IPS-18a (cell line): Measurements from ENCODE around the gene RAX.

Experiments used
- H3K27ac ChIP-seq: one replicate; pipeline ENCODE4 v1.5.1; 2013; ENCODE audit warnings: low read length
- H3K27me3 ChIP-seq: one replicate; pipeline ENCODE4 v1.6.1; 2013; ENCODE audit warnings: mild to moderate bottlenecking, low read length; ENCODE audit not compliant: control insufficient read depth, insufficient read depth
- H3K36me3 ChIP-seq: one replicate; pipeline ENCODE4 v1.6.1; 2013; ENCODE audit warnings: low read depth, low read length; ENCODE audit not compliant: control insufficient read depth
- H3K4me1 ChIP-seq: one replicate; pipeline ENCODE4 v1.6.1; 2013; ENCODE audit warnings: low read depth, low read length; ENCODE audit not compliant: control insufficient read depth
- H3K4me3 ChIP-seq: one replicate; pipeline ENCODE4 v1.5.1; 2013; ENCODE audit warnings: low read length
- H3K9ac ChIP-seq: one replicate; pipeline ENCODE4 v1.6.1; 2013; ENCODE audit warnings: mild to moderate bottlenecking, low read length, moderate library complexity
- H3K9me3 ChIP-seq: one replicate; pipeline ENCODE4 v1.6.1; 2013; ENCODE audit warnings: low read depth, low read length; ENCODE audit not compliant: control insufficient read depth

The RAX gene

GRCh38 chr18:59298871-59299270 is 25.6 kb upstream of the RAX start:
- H3K4me3 ChIP-seq: no peak overlapping the region
- H3K4me1 ChIP-seq: no peaks in the 10 kb centered on the region
- H3K9me3 ChIP-seq: no peaks in the 10 kb centered on the region
- no peak overlapping the region for H3K27ac ChIP-seq
- H3K9ac ChIP-seq: no peak overlapping the region
- H3K27me3 ChIP-seq: no peaks in the 10 kb centered on the region
- no peaks in the 10 kb centered on the region for H3K36me3 ChIP-seq

GRCh38 chr18:59293317-59293716 is 20.1 kb upstream of the RAX start:
- no peak overlapping the region for H3K27ac ChIP-seq
- peaks cover 4% of the 10 kb centered on the region for H3K27me3 ChIP-seq
- H3K4me3 ChIP-seq: no peak overlapping the region
- H3K9me3 ChIP-seq: no peaks in the 10 kb centered on the region
- no peaks in the 10 kb centered on the region for H3K4me1 ChIP-seq
- H3K9ac ChIP-seq: no peak overlapping the region
- H3K36me3 ChIP-seq: no peaks in the 10 kb centered on the region

- H3K27me3 ChIP-seq: peaks cover 31% of the 10 kb centered on the region
- no peaks in the 10 kb centered on the region for H3K4me1 ChIP-seq
- H3K27ac ChIP-seq: no peak overlapping the region
- no peaks in the 10 kb centered on the region for H3K36me3 ChIP-seq
- H3K4me3 ChIP-seq: no peak overlapping the region
- H3K9ac ChIP-seq: no peak overlapping the region
- no peaks in the 10 kb centered on the region for H3K9me3 ChIP-seq
These were observed 13.1 kb upstream of the RAX start for GRCh38 chr18:59286341-59286740.

GRCh38 chr18:59282341-59282740 is 9.1 kb upstream of the RAX start:
- no peaks in the 10 kb centered on the region for H3K36me3 ChIP-seq
- no peaks in the 10 kb centered on the region for H3K9me3 ChIP-seq
- H3K4me3 ChIP-seq: no peak overlapping the region
- H3K9ac ChIP-seq: no peak overlapping the region
- H3K27me3 ChIP-seq: peaks cover 68% of the 10 kb centered on the region
- no peaks in the 10 kb centered on the region for H3K4me1 ChIP-seq
- H3K27ac ChIP-seq: no peak overlapping the region

GRCh38 chr18:59279722-59280121 is 6.5 kb upstream of the RAX start:
- Histone ChIP-seq H3K27ac (no peak overlapping the region), H3K9me3 (no peaks in the 10 kb centered on the region), H3K4me3 (no peak overlapping the region), H3K9ac (no peak overlapping the region), H3K4me1 (peaks cover 4% of the 10 kb centered on the region), H3K36me3 (no peaks in the 10 kb centered on the region), H3K27me3 (peaks cover 80% of the 10 kb centered on the region)

GRCh38 chr18:59279193-59279592 is 5.9 kb upstream of the RAX start:
- H3K27me3 ChIP-seq: peaks cover 85% of the 10 kb centered on the region

GRCh38 chr18:59278793-59279192 is 5.5 kb upstream of the RAX start:
- Histone ChIP-seq H3K36me3 (no peaks in the 10 kb centered on the region), H3K4me3 (no peak overlapping the region), H3K27me3 (peaks cover 89% of the 10 kb centered on the region), H3K9me3 (no peaks in the 10 kb centered on the region), H3K4me1 (peaks cover 7% of the 10 kb centered on the region), H3K9ac (no peak overlapping the region), H3K27ac (no peak overlapping the region)

More at GRCh38 chr18:59279193-59279592, 5.9 kb upstream of the RAX start:
- H3K36me3 ChIP-seq: no peaks in the 10 kb centered on the region
- no peaks in the 10 kb centered on the region for H3K9me3 ChIP-seq
- H3K4me3 ChIP-seq: no peak overlapping the region
- no peak overlapping the region for H3K27ac ChIP-seq
- H3K9ac ChIP-seq: no peak overlapping the region
- peaks cover 7% of the 10 kb centered on the region for H3K4me1 ChIP-seq

- Histone ChIP-seq H3K4me3 (peak overlapping the region; percentile 21), H3K9me3 (no peaks in the 10 kb centered on the region), H3K9ac (no peak overlapping the region), H3K36me3 (no peaks in the 10 kb centered on the region), H3K27ac (no peak overlapping the region), H3K27me3 (peaks cover 96% of the 10 kb centered on the region), H3K4me1 (peaks cover 13% of the 10 kb centered on the region)
These were observed 2.8 kb upstream of the RAX start for GRCh38 chr18:59276047-59276446.

GRCh38 chr18:59275406-59275949 is 2.2 kb upstream of the RAX start:
- Histone ChIP-seq H3K27me3 (peaks cover 99% of the 10 kb centered on the region), H3K4me3 (peak overlapping the region; percentile 21), H3K27ac (no peak overlapping the region), H3K36me3 (no peaks in the 10 kb centered on the region), H3K9ac (no peak overlapping the region), H3K4me1 (peaks cover 16% of the 10 kb centered on the region), H3K9me3 (no peaks in the 10 kb centered on the region)

GRCh38 chr18:59274533-59274928 is 1.3 kb upstream of the RAX start:
- Histone ChIP-seq H3K27me3 (peaks cover 99% of the 10 kb centered on the region), H3K9ac (no peak overlapping the region), H3K27ac (no peak overlapping the region), H3K36me3 (no peaks in the 10 kb centered on the region), H3K4me1 (peaks cover 16% of the 10 kb centered on the region), H3K9me3 (no peaks in the 10 kb centered on the region), H3K4me3 (peak overlapping the region; percentile 63)

GRCh38 chr18:59273759-59274532 is 692 bp upstream of the RAX start:
- Histone ChIP-seq H3K4me3 (peak overlapping the region; percentile 63), H3K27me3 (peaks cover 98% of the 10 kb centered on the region), H3K27ac (no peak overlapping the region), H3K4me1 (peaks cover 16% of the 10 kb centered on the region), H3K9ac (no peak overlapping the region), H3K9me3 (no peaks in the 10 kb centered on the region), H3K36me3 (no peaks in the 10 kb centered on the region)
